MG63 (cell line): ENCODE data around the gene VWA8. TPM values are rescaled to one million over a fixed set of nuclear protein-coding genes. Genes with fewer than 3 reads are reported as not detected.
"Not testable (repeated sequence)": the region's sequence is repeated elsewhere in the genome, so short reads cannot be mapped to it uniquely, and the experiment has no call there.

ENCODE experiments used
- DNase-seq: peaks from one replicate; pipeline ENCODE4 v3.0.0-alpha.2; 2020
- H3K27me3 ChIP-seq: fragments of 250-450 bp; sonication (Bioruptor Pico); 2 replicates; pipeline ENCODE4 v1.5.1; 2020; ENCODE audit warnings: mild to moderate bottlenecking, moderate library complexity
- H3K36me3 ChIP-seq: fragments of 250-450 bp; sonication (Bioruptor Pico); 2 replicates; pipeline ENCODE4 v1.5.1; 2020; ENCODE audit warnings: mild to moderate bottlenecking, moderate library complexity
- H3K4me3 ChIP-seq: fragments of 250-450 bp; sonication (Bioruptor Pico); 2 replicates; pipeline ENCODE4 v1.5.1; 2020; ENCODE audit warnings: mild to moderate bottlenecking, moderate library complexity
- H3K9me3 ChIP-seq: fragments of 250-450 bp; sonication (Bioruptor Pico); 2 replicates; pipeline ENCODE4 v1.5.1; 2020; ENCODE audit warnings: mild to moderate bottlenecking, moderate library complexity
- total RNA-seq: library from RNA; depleted of rRNA; stranded (reverse); fragments of >200 nt; shearing (Covaris generic); gene quantifications from 2 replicates; pipeline ENCODE4 v1.2.3, GENCODE V29; 2014; ENCODE audit warnings: low replicate concordance

VWA8 gene
- total RNA-seq, 1 experiment from 2014 or later, result 10.5 TPM

- Histone ChIP-seq H3K36me3 (no peaks in the 10 kb centered on the region), H3K9me3 (no peaks in the 10 kb centered on the region), H3K27me3 (no peaks in the 10 kb centered on the region), H3K4me3 (no peak overlapping the region)
- no peak for DNase-seq
Observed at GRCh38 chr13:41624041-41624440, 336.9 kb downstream of the VWA8 start.

- Histone ChIP-seq H3K36me3 (no peaks in the 10 kb centered on the region), H3K9me3 (0 out of 2 replicates have a peak, but pooled peaks cover 1% of the 10 kb centered on the region), H3K27me3 (no peaks in the 10 kb centered on the region), H3K4me3 (no peak overlapping the region)
- peak; percentile 51 for DNase-seq
Observed at GRCh38 chr13:41622432-41623429, 338.2 kb downstream of the VWA8 start.

DNA sequence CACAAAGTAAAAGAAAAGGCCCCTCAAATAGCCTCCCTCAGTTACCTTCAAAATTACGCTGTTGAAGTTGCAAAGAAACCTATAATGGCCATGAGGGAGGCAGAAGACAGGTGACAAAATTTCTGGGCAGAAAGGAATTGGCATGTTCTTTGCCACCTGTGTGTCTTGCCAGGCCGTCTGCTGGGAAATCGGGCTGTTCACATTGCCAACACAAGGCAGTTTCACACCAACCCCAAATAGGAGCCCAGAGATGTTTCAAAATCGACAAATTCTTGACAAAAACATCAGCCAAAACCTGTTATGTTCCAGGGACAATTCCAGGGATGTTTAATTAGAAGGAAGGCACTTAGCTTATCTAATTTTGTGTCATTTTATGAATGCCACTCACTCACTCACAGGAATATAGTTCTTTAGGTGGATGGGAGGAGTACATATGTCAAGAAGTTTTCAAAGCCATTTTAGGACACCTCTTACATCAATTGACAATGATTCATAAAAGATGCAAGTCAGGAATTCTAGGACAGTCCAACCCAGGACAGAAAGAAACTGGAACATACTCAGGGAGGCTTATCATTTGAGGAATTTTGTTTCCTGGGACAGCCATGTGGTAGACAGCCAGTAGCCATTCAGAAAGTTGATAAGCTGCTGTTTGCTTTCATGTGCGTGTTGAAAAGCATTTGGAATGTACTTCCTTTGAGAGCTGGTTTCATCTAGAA lies 339.0 kb downstream of the VWA8 start:
- no peak overlapping the region for H3K4me3 ChIP-seq
- 0 out of 2 replicates have a peak, but pooled peaks cover 1% of the 10 kb centered on the region for H3K9me3 ChIP-seq
- H3K27me3 ChIP-seq, result no peaks in the 10 kb centered on the region
- DNase-seq, result no peak
- H3K36me3 ChIP-seq, result no peaks in the 10 kb centered on the region

- H3K9me3 ChIP-seq, H3K36me3 ChIP-seq, DNase-seq, H3K27me3 ChIP-seq, H3K4me3 ChIP-seq: not testable (repeated sequence)
Observed at GRCh38 chr13:41617633-41618032, 343.3 kb downstream of the VWA8 start.

DNA sequence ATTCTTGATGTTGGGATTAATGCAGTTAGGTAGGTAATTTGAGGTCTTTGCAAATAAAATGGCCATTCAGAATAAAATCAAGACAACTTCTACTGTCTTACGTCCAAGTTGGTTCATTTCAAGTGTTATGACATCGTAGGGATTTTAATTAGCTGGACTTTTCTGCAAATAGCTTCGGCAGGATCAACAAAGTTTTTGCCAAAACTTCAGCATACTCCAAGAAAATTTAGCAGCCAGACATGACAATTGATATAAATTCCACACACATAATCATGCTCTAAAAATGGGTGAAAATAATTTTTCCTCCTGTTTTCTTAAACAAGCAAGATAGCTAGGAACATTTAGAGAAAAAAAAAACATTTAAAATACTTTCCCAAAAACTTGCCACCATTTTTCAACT lies 344.8 kb downstream of the VWA8 start:
- Histone ChIP-seq H3K27me3 (no peaks in the 10 kb centered on the region), H3K4me3 (no peak overlapping the region), H3K36me3 (peaks cover 6% of the 10 kb centered on the region), H3K9me3 (0 out of 2 replicates have a peak, but pooled peaks cover 1% of the 10 kb centered on the region)
- DNase-seq, result no peak

DNA sequence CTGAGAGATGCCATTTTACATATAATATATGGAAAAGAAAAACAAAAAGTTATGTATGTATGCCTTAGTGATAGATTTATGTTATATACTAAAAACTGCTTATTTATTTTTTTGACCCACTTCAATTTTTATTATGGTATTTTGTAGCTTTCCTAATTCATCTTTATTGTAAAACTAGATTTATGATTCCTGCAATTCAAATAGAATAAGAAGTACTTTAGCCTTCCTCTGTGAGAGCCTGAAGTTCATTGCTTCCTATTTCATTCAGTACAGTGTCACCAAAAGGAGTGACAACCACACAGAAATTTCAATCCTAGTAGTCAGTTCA lies 345.4 kb downstream of the VWA8 start:
- no peak for DNase-seq
- Histone ChIP-seq H3K27me3 (no peaks in the 10 kb centered on the region), H3K9me3 (0 out of 2 replicates have a peak, but pooled peaks cover 1% of the 10 kb centered on the region), H3K4me3 (no peak overlapping the region), H3K36me3 (peaks cover 8% of the 10 kb centered on the region)

DNA sequence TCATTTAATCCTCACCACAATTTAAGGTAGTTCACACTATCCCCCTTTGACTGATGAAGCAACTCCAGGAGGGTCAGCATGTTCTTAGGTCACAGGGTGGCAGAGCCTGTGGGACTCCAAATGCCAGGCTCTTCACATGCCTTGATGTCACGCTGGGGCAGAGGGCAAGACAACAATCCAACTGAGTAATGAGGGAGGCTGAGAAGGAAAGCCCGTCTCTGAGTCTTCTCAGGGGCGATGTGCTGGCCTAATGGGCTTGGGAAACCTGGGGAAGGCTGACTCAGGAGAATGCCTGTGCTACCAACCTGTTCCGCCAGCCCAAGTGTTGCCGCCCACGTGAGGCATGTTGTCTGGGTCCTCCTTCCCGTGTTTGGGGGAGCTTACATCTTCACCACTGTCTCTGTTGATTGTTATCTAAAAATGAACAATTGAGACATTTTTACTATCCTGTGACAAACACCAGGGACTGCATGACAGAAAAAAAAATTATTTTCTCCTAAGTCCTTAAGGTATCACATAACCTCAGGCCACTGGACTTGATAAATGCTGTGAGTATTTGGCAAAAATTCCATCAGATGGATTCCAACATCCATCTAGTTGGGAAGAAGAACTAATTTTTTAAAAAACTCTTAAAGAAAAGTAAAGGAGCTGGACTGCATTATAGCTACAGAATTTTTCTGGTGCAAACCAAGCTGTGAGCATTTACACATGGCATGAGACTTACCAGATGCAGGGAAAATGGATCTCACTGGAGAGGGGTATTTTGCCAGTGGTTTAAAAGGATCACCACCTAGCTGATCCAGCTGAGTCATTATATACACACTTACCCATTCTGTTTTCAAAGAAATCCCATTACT lies 346.0 kb downstream of the VWA8 start:
- no peak overlapping the region for H3K4me3 ChIP-seq
- peaks cover 8% of the 10 kb centered on the region for H3K36me3 ChIP-seq
- H3K27me3 ChIP-seq, result no peaks in the 10 kb centered on the region
- no peak for DNase-seq
- 0 out of 2 replicates have a peak, but pooled peaks cover 1% of the 10 kb centered on the region for H3K9me3 ChIP-seq

DNA sequence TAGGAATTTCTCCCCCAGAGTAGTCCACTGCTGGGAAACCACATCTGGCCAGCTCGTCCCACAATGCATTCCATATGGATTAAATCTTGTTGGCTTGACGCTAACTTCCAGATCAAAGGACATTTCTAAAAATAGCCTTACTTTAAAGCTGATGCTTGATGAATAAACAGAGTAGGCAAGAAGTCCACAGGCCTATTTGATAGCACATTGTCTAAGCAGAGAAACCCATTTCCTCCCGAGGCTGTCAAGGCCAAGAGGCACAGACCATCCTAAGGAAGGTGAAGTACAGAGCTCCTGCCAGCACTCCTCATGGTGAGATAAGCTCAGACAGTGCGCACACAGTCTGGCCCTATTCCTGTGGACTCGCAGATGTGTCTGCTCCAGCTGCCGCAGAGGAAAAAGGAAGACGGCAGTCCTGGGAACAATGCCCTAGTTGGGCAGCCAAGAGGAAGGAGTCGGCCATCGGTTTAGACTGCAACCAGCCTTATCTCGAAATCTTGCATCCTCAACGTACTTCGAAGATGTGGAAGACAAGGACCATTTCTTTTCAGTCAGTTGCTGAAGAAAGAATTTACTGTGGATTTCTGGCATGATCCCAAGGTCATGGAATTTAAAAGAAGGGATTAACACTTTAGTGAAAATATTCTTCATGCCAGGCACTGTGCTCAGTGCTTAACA lies 346.8 kb downstream of the VWA8 start:
- Histone ChIP-seq H3K9me3 (0 out of 2 replicates have a peak, but pooled peaks cover 1% of the 10 kb centered on the region), H3K36me3 (peaks cover 11% of the 10 kb centered on the region), H3K4me3 (no peak overlapping the region), H3K27me3 (no peaks in the 10 kb centered on the region)
- peak; percentile 36 for DNase-seq

GRCh38 chr13:41613471-41613870 lies 347.4 kb downstream of the VWA8 start:
- H3K9me3 ChIP-seq, result no peaks in the 10 kb centered on the region
- H3K4me3 ChIP-seq, result no peak overlapping the region
- H3K27me3 ChIP-seq, result no peaks in the 10 kb centered on the region
- no peak for DNase-seq
- H3K36me3 ChIP-seq, result peaks cover 11% of the 10 kb centered on the region

GRCh38 chr13:41611385-41611784 lies 349.5 kb downstream of the VWA8 start:
- Histone ChIP-seq H3K4me3 (no peak overlapping the region), H3K27me3 (no peaks in the 10 kb centered on the region), H3K36me3 (peaks cover 11% of the 10 kb centered on the region), H3K9me3 (no peaks in the 10 kb centered on the region)
- DNase-seq, result no peak

DNA sequence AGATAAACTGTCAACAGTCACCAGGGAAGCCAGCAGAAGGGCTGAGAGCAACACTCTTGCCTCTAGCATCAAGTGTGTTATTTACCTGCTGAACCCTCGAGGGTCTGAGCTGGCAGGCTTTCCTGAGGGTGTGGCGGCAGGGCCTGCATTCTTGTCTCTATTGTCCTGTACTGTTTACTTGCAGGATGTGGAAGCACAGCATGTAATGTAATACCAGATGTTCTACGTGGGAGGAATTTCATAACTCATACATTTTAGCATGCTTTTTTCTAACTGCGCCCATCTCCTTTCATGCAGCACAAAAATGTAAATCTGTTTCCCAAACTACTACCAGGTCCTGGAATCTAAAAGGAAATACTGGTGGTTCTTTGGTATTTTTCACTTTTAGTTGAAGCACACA lies 350.5 kb downstream of the VWA8 start:
- no peaks in the 10 kb centered on the region for H3K27me3 ChIP-seq
- DNase-seq, result peak; percentile 52
- no peaks in the 10 kb centered on the region for H3K9me3 ChIP-seq
- peaks cover 11% of the 10 kb centered on the region for H3K36me3 ChIP-seq
- no peak overlapping the region for H3K4me3 ChIP-seq

DNA sequence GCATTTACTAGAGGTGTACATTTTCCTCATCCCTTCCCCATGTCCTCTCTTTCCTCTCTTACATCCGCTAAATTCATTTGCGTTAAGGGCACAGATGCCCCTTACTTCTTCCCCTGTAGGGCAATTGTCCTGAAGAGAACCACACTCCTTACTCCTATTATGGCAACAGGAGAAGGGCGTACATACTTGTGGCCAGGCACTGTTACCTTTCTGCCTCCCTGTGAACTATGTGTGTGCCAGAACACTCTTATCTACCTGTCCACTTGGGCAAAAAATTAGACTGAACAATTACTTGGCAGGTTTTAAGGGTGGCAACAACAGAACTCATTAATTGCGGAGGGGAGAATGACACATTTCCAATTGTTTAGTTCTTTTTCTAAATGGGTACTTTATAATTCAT lies 351.1 kb downstream of the VWA8 start:
- peaks cover 11% of the 10 kb centered on the region for H3K36me3 ChIP-seq
- DNase-seq, result no peak
- no peak overlapping the region for H3K4me3 ChIP-seq
- no peaks in the 10 kb centered on the region for H3K9me3 ChIP-seq
- no peaks in the 10 kb centered on the region for H3K27me3 ChIP-seq

- no peak for DNase-seq
- Histone ChIP-seq H3K36me3 (peaks cover 8% of the 10 kb centered on the region), H3K9me3 (no peaks in the 10 kb centered on the region), H3K4me3 (no peak overlapping the region), H3K27me3 (no peaks in the 10 kb centered on the region)
Observed at GRCh38 chr13:41608839-41609177, 352.1 kb downstream of the VWA8 start.

- Histone ChIP-seq H3K9me3 (no peaks in the 10 kb centered on the region), H3K4me3 (no peak overlapping the region), H3K27me3 (no peaks in the 10 kb centered on the region), H3K36me3 (peaks cover 8% of the 10 kb centered on the region)
- no peak for DNase-seq
Observed at GRCh38 chr13:41608111-41608838, 352.6 kb downstream of the VWA8 start.

DNA sequence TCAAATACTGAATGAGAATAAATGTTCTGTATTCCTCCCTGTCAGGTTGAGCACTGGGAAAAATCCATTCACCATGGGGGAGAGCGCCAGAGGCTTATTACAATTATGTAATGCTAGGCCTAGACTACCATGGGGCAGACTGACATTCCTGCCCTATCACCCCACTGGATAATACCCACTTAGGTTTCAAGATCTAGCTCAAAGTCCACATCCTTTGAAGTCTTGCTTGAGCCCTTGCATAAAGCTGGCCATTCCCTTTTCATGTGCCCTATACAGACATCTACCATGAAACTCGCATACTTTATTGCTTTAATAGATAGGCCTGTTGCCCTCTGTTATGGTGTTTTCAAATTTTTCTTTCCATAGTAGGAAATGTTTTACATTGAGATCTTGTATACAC lies 354.3 kb downstream of the VWA8 start:
- no peak for DNase-seq
- H3K9me3 ChIP-seq, result no peaks in the 10 kb centered on the region
- no peak overlapping the region for H3K4me3 ChIP-seq
- H3K36me3 ChIP-seq, result peaks cover 14% of the 10 kb centered on the region
- H3K27me3 ChIP-seq, result no peaks in the 10 kb centered on the region
